ENCODE results near the gene CBFA2T3. TPM values are rescaled to one million over a fixed set of nuclear protein-coding genes. Genes with fewer than 3 reads are reported as not detected.
"Not testable (repeated sequence)": the region's sequence is repeated elsewhere in the genome, so short reads cannot be mapped to it uniquely, and the experiment has no call there.

Gene CBFA2T3
- total RNA-seq, 1 donor from 2014 or later: 8.6 TPM

DNA sequence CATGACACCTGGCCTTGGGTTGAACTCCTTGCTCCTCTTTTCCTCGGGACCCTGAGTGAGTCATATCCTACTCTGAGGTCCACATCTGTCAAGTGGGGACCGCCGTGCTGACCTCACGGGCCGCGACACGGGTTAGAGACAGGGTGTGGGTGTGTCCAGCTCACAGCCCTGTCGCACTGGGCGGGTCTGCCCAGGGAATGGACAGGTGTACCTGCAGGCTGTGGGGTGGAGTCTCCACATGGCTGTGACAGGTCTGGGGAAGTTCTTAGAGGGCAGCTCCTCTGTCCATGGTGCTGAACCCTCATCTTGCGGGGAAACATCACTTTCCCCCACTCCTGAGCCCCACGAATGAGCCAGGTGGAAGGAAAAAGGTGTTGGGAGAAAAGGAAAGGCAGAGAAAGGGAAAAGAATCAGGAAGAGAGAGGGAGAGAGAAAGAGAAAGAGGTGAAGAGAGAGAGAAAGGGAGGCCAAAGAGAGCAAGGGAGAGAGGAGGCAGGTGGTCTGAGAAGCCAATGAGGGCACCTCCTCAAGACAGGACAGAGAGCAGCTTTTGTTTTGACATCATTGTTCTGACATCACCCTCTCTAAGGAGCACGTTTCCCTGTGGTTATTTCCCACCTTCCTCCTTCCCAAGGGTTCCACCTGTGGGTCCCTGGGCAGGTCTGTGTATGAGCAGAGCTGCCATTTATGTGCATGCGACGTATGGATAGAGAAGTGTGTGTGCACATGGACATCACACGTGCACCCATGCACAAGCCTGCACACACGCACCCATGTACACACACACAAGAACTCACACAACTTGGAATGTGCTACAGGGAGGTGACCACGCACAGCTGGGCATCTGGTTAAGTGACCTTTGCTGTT lies 32.6 kb upstream of the CBFA2T3 start:
- TF ChIP-seq, protein P1, sequence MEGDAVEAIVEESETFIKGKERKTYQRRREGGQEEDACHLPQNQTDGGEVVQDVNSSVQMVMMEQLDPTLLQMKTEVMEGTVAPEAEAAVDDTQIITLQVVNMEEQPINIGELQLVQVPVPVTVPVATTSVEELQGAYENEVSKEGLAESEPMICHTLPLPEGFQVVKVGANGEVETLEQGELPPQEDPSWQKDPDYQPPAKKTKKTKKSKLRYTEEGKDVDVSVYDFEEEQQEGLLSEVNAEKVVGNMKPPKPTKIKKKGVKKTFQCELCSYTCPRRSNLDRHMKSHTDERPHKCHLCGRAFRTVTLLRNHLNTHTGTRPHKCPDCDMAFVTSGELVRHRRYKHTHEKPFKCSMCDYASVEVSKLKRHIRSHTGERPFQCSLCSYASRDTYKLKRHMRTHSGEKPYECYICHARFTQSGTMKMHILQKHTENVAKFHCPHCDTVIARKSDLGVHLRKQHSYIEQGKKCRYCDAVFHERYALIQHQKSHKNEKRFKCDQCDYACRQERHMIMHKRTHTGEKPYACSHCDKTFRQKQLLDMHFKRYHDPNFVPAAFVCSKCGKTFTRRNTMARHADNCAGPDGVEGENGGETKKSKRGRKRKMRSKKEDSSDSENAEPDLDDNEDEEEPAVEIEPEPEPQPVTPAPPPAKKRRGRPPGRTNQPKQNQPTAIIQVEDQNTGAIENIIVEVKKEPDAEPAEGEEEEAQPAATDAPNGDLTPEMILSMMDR (IDR thresholded peaks at IDR 0.05; ENCODE audit: borderline replicate concordance): no peak
- intact Hi-C loops (cut with micrococcal nuclease): no loop called here
- Histone ChIP-seq H3K4me1 (peaks cover 2% of the 10 kb centered on the region), H3K9me3 (replicated peaks) (no peaks in the 10 kb centered on the region), H3K36me3 (no peaks in the 10 kb centered on the region), H3K27ac (replicated peaks) (no peak overlapping the region), H3K4me3 (no peak overlapping the region), H3K27me3 (ENCODE audit: low read depth) (peaks cover 64% of the 10 kb centered on the region)
- DNase-seq: no peak

DNA sequence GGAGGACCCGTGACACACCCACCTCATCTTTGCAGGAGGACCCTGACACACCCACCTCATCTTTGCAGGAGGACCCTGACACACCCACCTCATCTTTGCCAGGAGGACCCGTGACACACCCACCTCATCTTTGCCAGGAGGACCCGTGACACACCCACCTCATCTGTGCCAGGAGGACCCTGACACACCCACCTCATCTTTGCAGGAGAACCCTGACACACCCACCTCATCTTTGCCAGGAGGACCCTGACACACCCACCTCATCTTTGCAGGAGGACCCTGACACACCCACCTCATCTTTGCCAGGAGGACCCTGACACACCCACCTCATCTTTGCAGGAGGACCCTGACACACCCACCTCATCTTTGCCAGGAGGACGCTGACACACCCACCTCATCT lies 31.8 kb upstream of the CBFA2T3 start:
- Histone ChIP-seq H3K4me1 (peaks cover 10% of the 10 kb centered on the region), H3K27me3 (ENCODE audit: low read depth) (peaks cover 66% of the 10 kb centered on the region)
- H3K4me3 ChIP-seq; H3K36me3 ChIP-seq; H3K27ac ChIP-seq (replicated peaks); intact Hi-C loops (cut with micrococcal nuclease); H3K9me3 ChIP-seq (replicated peaks); DNase-seq: not testable (repeated sequence)

DNA sequence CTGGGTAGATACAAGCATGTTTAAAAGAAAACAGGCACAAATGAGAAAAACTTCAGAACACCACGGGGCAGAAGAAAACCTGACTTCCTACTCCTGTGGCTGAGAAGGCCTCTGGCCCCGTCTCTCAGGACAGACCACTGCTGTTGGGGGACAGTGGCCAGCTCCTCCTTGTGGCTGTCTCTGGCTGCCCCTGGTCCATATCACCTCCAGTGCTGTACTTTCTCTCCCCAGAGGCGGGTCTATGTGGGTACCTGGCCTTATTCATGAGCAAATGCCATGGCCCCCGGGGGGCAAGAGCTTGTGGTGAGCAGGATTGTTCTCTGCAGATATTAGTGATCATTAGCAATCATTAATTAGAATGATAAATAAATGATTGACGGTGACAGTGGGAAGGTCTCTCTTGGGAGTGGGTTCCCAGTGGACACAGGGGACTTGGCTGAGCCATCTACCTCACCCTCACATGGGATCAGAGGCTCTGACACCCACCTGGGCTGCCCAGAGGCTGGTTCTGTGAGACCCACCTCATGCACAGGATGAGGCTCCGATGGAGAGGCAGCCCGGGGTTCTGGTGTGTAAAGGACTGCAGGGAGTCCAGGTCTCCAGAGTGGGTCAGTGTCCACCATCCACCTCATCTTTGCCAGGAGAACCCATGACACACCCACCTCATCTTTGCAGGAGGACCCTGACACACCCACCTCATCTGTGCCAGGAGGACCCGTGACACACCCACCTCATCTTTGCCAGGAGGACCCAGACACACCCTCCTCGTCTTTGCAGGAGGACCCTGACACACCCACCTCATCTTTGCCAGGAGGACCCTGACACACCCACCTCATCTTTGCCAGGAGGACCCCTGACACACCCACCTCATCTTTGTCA lies 30.6 kb upstream of the CBFA2T3 start:
- intact Hi-C loops (cut with micrococcal nuclease): no loop called here
- Histone ChIP-seq H3K27ac (replicated peaks) (no peak overlapping the region), H3K4me3 (no peak overlapping the region), H3K36me3 (no peaks in the 10 kb centered on the region), H3K9me3 (replicated peaks) (no peaks in the 10 kb centered on the region), H3K27me3 (ENCODE audit: low read depth) (peaks cover 62% of the 10 kb centered on the region), H3K4me1 (peaks cover 17% of the 10 kb centered on the region)
- TF ChIP-seq, protein P1 (IDR thresholded peaks at IDR 0.05; ENCODE audit: borderline replicate concordance): no peak
- no peak for DNase-seq

DNA sequence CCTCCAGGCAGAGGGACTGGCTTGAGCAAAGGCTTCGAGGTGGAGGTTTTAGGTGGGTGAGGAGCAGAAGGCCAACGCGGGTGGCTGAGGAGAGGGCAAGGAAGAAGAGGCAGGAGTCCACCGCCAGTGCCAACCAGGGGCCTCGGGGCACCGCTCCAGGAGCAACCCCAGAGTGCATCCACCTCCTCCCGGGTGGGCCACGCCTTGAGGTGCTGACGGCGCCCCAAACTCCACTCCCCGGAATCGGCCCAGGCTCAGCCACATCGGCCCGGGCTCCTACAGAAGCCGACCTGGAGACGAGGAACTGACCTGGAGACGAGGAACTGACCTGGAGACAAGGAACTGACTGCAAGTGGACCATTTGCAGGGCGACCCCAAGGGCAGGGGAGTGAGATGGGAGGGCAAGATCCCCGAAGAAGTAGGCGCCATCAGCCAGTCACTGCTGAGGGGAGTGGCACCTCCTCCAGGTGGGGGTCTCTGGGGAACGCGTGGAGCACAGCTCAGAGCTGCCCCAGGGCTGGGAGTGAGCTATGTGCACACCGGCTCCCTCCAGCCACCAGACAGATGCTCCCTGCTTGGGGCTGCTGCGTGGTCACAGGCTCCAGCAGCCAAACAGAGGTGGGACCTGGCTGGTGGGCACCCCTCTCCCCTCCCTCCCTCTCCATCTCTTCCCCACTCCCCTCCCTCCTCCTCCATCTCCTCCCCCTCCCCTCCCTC lies 29.2 kb upstream of the CBFA2T3 start:
- H3K27ac ChIP-seq (replicated peaks): no peak overlapping the region
- no peaks in the 10 kb centered on the region for H3K36me3 ChIP-seq
- H3K4me1 ChIP-seq: peaks cover 17% of the 10 kb centered on the region
- no peak for DNase-seq
- no peak overlapping the region for H3K4me3 ChIP-seq
- intact Hi-C loops (cut with micrococcal nuclease): no loop called here
- peaks cover 68% of the 10 kb centered on the region for H3K27me3 ChIP-seq (ENCODE audit: low read depth)
- H3K9me3 ChIP-seq (replicated peaks): peaks cover 5% of the 10 kb centered on the region
- TF ChIP-seq, protein P1 (IDR thresholded peaks at IDR 0.05; ENCODE audit: borderline replicate concordance): no peak

DNA sequence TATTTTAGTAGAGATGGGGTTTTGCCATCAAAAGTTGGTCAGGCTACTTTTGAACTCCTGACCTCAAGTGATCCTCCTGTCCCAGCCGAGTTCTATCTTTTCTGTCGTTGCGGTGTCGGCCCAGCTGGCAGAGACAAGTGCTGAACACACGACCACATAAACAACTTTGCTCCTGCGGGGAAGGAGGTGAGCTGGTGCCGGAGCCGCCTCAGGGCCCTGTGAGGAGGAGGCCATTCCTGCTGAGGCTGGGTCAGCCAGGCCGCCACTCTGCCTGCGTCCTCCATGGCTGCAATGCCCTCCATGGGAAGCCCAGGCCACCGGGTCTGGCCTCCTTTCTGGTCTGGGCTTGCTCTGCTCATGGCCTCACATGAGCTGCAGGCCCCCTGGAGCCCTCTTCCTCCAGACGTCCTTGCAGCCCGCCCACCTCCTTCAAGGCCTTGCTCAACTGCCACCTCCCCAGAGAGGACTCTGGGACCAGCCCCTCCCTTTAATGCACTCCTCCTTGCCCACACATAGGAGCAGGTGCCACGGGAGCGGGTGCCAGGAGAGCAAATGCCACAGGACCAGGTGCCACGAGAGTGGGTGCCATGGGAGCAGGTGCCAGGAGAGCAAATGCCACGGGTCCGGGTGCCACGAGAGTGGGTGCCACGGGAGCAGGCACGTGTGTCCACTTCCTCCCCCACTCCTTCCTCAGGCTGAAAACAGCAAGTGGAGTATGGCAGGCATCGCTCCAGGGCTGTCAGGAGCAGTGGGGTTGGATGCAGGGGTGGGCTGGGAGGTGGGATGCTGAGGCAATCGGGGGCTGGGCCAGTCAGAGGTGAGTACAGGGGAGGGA lies 28.4 kb upstream of the CBFA2T3 start:
- Histone ChIP-seq H3K36me3 (no peaks in the 10 kb centered on the region), H3K9me3 (replicated peaks) (peaks cover 13% of the 10 kb centered on the region), H3K4me1 (peaks cover 17% of the 10 kb centered on the region), H3K27me3 (ENCODE audit: low read depth) (peaks cover 72% of the 10 kb centered on the region), H3K4me3 (no peak overlapping the region), H3K27ac (replicated peaks) (no peak overlapping the region)
- TF ChIP-seq, protein P1 (IDR thresholded peaks at IDR 0.05; ENCODE audit: borderline replicate concordance): no peak
- no peak for DNase-seq
- intact Hi-C loops (cut with micrococcal nuclease): no loop called here
